Prostate gland (tissue), 2 donors: ENCODE results near the gene CLCNKA. TPM values are rescaled to one million over a fixed set of nuclear protein-coding genes. Genes with fewer than 3 reads are reported as not detected.

Experiments used
- DNase-seq: peaks from one replicate; pipeline ENCODE4 v3.0.0-alpha.2; 2019; ENCODE audit warnings: low spot score
- H3K27ac ChIP-seq, 2 donors: fragments of 200-600 bp; sonication (generic); 2 replicates each; pipeline ENCODE4 v1.5.1; 2017 to 2019
- H3K27me3 ChIP-seq: fragments of 200-600 bp; sonication (generic); replicated peaks from 2 replicates; pipeline ENCODE4 v1.5.1; 2019; ENCODE audit not compliant: insufficient read depth
- H3K36me3 ChIP-seq, 2 donors: fragments of 200-600 bp; sonication (generic); 1 replicate in 1 of 2; 2 replicates in 1 of 2; pipeline versions ENCODE4 v1.5.1 to v1.8.1; 2017 to 2019
- H3K4me1 ChIP-seq: fragments of 200-600 bp; sonication (generic); replicated peaks from 2 replicates; pipeline ENCODE4 v1.5.1; 2019
- H3K4me3 ChIP-seq, 2 donors: fragments of 200-600 bp; sonication (generic); 2 replicates each; pipeline ENCODE4 v1.5.1; 2017 to 2019
- H3K9me3 ChIP-seq: fragments of 200-600 bp; sonication (generic); 2 replicates; pipeline ENCODE4 v1.5.1; 2017
- POLR2A ChIP-seq: fragments of 450-650 bp; IDR thresholded peaks from one replicate; pipeline ENCODE4 v1.6.1; 2016; ENCODE audit warnings: antibody characterized with exemption, mild to moderate bottlenecking
- POLR2AphosphoS5 ChIP-seq: sonication (generic); formaldehyde crosslinking; IDR thresholded peaks from one replicate; pipeline ENCODE4 v1.6.1; 2017; ENCODE audit warnings: antibody characterized with exemption
- WGBS: methylation state at CpG from one replicate; pipeline ENCODE4 v1.1.5; 2018; 5-methylcytosine and 5-hydroxymethylcytosine counted together
- intact Hi-C: fragments of 100-400 bp; cut with DNase I; formaldehyde crosslinking; loops from one replicate; pipeline ENCODE4 v1.14.2; 2022
- total RNA-seq, 2 donors: library from RNA; depleted of rRNA; stranded (reverse); fragments of >200 nt; gene quantifications; one replicate each; pipeline ENCODE4 v1.1.0, GENCODE V29; 2016
- TF ChIP-seq, protein P1 (sequence below), 4 experiments: fragments of 200-600 bp in 2 of 4; fragments of 450-650 bp in 2 of 4; sonication (generic) in 2 of 4; IDR thresholded peaks; 1 replicate in 3 of 4; 2 replicates in 1 of 4; pipeline ENCODE4 v1.5.1; 2016 to 2019; ENCODE audit warnings: antibody characterized with exemption in 4 of 4, mild to moderate bottlenecking in 2 of 4, moderate library complexity in 2 of 4

Gene CLCNKA
- total RNA-seq, 2 donors from 2014 or later, result 0.41 to 2.1 TPM

- intact Hi-C loops, result no loop called here
Observed at GRCh38 chr1:16065269-16065576, 43.4 kb downstream of the CLCNKA start.

DNA sequence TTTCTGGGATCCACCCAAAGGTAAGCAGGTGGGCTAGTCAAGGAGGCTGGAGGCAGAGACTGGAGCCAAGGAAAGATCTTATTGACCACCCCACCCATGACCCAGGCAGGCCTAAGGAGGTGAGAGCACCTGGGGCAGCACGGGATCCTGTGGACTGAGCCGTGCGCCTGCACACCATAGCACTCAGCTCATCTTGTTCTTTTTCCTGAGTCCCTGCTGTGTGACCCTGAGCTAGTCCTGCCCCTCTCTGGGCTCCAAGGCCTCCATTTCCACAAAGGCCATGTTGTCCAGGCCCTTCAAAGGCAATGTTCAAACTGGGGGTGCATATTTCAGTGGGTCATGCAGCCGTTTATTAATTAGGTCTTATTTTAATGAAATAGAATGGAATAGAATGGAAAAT lies 44.4 kb downstream of the CLCNKA start:
- no peaks in the 10 kb centered on the region for H3K36me3 ChIP-seq
- H3K9me3 ChIP-seq, result no peaks in the 10 kb centered on the region
- DNase-seq, result no peak
- H3K27ac ChIP-seq, result no peak overlapping the region
- 78% methylated on average over 4 of the region's 4 CpGs for WGBS
- H3K27me3 ChIP-seq, result no peaks in the 10 kb centered on the region
- intact Hi-C loops, result no loop called here
- H3K4me1 ChIP-seq, result no peaks in the 10 kb centered on the region
- no peak overlapping the region for H3K4me3 ChIP-seq
- TF ChIP-seq POLR2AphosphoS5 (no peak), POLR2A (no peak)
- TF ChIP-seq, protein P1, sequence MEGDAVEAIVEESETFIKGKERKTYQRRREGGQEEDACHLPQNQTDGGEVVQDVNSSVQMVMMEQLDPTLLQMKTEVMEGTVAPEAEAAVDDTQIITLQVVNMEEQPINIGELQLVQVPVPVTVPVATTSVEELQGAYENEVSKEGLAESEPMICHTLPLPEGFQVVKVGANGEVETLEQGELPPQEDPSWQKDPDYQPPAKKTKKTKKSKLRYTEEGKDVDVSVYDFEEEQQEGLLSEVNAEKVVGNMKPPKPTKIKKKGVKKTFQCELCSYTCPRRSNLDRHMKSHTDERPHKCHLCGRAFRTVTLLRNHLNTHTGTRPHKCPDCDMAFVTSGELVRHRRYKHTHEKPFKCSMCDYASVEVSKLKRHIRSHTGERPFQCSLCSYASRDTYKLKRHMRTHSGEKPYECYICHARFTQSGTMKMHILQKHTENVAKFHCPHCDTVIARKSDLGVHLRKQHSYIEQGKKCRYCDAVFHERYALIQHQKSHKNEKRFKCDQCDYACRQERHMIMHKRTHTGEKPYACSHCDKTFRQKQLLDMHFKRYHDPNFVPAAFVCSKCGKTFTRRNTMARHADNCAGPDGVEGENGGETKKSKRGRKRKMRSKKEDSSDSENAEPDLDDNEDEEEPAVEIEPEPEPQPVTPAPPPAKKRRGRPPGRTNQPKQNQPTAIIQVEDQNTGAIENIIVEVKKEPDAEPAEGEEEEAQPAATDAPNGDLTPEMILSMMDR (IDR thresholded peaks at IDR 0.05), result no peak

More at GRCh38 chr1:16065269-16065576, 43.4 kb downstream of the CLCNKA start:
- H3K4me1 ChIP-seq, result no peaks in the 10 kb centered on the region
- DNase-seq, result no peak
- TF ChIP-seq POLR2A (no peak), POLR2AphosphoS5 (no peak)
- TF ChIP-seq, protein P1 (IDR thresholded peaks at IDR 0.05), result no peak
- no peak overlapping the region for H3K27ac ChIP-seq
- no peak overlapping the region for H3K4me3 ChIP-seq
- 70% methylated on average over 8 of the region's 8 CpGs for WGBS
- no peaks in the 10 kb centered on the region for H3K9me3 ChIP-seq
- no peaks in the 10 kb centered on the region for H3K27me3 ChIP-seq
- H3K36me3 ChIP-seq, result no peaks in the 10 kb centered on the region

DNA sequence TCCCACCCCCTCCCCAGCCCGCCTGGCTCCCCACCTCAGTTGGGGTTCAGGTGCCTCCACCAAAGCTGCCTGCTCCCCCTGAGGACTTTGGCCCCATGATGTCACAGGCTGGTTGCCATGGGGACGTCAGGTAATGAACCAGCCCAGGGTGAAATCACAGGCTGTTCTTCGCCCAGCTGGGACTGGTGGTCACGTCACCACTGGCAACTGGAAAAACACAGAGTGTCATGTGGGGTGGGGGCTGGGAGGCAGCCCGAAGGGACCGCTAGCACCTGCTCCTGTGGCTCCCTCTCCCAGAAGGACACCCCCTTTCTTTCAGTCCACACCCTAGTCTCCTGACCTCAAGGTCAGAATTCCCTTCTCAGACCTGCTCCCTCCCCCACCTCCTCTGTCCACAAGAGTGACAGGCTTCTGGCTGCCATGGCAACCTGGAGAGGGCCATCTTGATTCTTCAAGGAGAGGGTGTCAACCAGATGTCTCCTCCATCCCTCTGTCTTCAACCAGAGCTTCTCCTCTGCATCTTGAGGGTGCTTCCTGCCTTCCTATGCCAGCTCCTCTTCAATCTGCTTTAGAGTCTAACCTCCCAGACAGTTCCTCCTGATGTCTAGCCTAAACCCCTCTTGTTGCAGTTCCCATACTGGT lies 45.4 kb downstream of the CLCNKA start:
- Histone ChIP-seq H3K36me3 (no peaks in the 10 kb centered on the region), H3K9me3 (no peaks in the 10 kb centered on the region), H3K4me3 (no peak overlapping the region), H3K27me3 (no peaks in the 10 kb centered on the region), H3K27ac (no peak overlapping the region), H3K4me1 (no peaks in the 10 kb centered on the region)
- no peak for DNase-seq
- TF ChIP-seq POLR2A (no peak), POLR2AphosphoS5 (no peak)
- TF ChIP-seq, protein P1 (IDR thresholded peaks at IDR 0.05), result no peak
- WGBS, result 65% methylated on average over 6 of the region's 6 CpGs
- intact Hi-C loops, result no loop called here

GRCh38 chr1:16067933-16068332 lies 46.1 kb downstream of the CLCNKA start:
- TF ChIP-seq POLR2AphosphoS5, result no peak
- TF ChIP-seq, protein P1 (IDR thresholded peaks at IDR 0.05), result no peak
- no peak for TF ChIP-seq POLR2A
- WGBS, result 77% methylated on average over 13 of the region's 13 CpGs

More at GRCh38 chr1:16067933-16068332, 46.1 kb downstream of the CLCNKA start:
- H3K9me3 ChIP-seq, result no peaks in the 10 kb centered on the region
- no peak overlapping the region for H3K4me3 ChIP-seq
- no peaks in the 10 kb centered on the region for H3K27me3 ChIP-seq
- H3K27ac ChIP-seq, result no peak overlapping the region
- no peaks in the 10 kb centered on the region for H3K4me1 ChIP-seq
- DNase-seq, result no peak
- no peaks in the 10 kb centered on the region for H3K36me3 ChIP-seq
- intact Hi-C loops, result no loop called here
